HL-60 (cell line): ENCODE measurements around the gene SMIM5.

Experiments used
- DNase-seq, 2 experiments: peaks; one replicate each; pipeline ENCODE4 v3.0.0-alpha.2; 2010 to 2020; ENCODE audit warnings: low read depth in 1 of 2, low spot score in 1 of 2
- H3K27ac ChIP-seq: fragments of 250-450 bp; sonication (Bioruptor Pico); replicated peaks from 2 replicates; pipeline ENCODE4 v1.5.1; 2020; ENCODE audit warnings: mild to moderate bottlenecking, moderate library complexity
- H3K27me3 ChIP-seq: fragments of 250-450 bp; sonication (Bioruptor Pico); 2 replicates; pipeline ENCODE4 v1.5.1; 2021; ENCODE audit warnings: mild to moderate bottlenecking, moderate library complexity; ENCODE audit not compliant: insufficient read depth, poor library complexity, severe bottlenecking
- H3K4me3 ChIP-seq: replicated peaks from 2 replicates; pipeline ENCODE4 v1.5.1; 2011; ENCODE audit warnings: mild to moderate bottlenecking, control low read depth, low read length; ENCODE audit not compliant: insufficient read depth
- GABPA ChIP-seq: IDR thresholded peaks from 2 replicates; pipeline ENCODE4 v1.6.1; 2012; ENCODE audit warnings: low read depth
- POLR2AphosphoS5 ChIP-seq: IDR thresholded peaks from 2 replicates; pipeline ENCODE4 v1.6.1; 2012; ENCODE audit warnings: low read depth
- SPI1 ChIP-seq: IDR thresholded peaks from 2 replicates; pipeline ENCODE4 v1.6.1; 2012; ENCODE audit warnings: low read depth, mild to moderate bottlenecking, borderline replicate concordance
- TF ChIP-seq, protein P1 (sequence below): IDR thresholded peaks from 2 replicates; pipeline ENCODE4 v1.6.1; 2012; ENCODE audit warnings: low read depth; ENCODE audit not compliant: insufficient replicate concordance
- TF ChIP-seq, protein P2 (sequence below): IDR thresholded peaks from one replicate; pipeline ENCODE4 v1.5.1; 2011; ENCODE audit warnings: low read length, control low read depth, inconsistent platforms; ENCODE audit not compliant: insufficient read depth

The SMIM5 gene

DNA sequence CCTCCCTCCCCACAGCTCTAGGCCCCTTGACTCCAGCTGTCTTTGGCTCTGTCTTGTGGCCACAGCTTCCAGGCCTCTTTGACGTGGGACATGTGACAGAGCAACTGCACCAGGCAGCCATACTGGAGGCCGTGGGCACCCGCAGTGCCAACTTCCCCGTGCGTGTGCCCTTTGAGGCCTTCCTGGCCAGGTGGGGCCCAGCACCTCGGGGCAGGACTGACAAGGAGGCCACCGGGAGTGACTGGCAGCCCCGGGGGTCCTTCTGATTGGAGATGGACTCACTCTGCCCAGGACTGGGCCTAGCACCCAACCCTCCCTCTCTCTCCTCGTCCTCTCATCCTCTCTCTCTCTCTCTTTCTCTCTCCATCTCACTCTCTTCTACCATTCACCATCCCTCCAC, 30.1 kb upstream of the SMIM5 start:
- no peak for DNase-seq
- TF ChIP-seq POLR2AphosphoS5 (no peak), GABPA (no peak), SPI1 (no peak)
- TF ChIP-seq, protein P1, sequence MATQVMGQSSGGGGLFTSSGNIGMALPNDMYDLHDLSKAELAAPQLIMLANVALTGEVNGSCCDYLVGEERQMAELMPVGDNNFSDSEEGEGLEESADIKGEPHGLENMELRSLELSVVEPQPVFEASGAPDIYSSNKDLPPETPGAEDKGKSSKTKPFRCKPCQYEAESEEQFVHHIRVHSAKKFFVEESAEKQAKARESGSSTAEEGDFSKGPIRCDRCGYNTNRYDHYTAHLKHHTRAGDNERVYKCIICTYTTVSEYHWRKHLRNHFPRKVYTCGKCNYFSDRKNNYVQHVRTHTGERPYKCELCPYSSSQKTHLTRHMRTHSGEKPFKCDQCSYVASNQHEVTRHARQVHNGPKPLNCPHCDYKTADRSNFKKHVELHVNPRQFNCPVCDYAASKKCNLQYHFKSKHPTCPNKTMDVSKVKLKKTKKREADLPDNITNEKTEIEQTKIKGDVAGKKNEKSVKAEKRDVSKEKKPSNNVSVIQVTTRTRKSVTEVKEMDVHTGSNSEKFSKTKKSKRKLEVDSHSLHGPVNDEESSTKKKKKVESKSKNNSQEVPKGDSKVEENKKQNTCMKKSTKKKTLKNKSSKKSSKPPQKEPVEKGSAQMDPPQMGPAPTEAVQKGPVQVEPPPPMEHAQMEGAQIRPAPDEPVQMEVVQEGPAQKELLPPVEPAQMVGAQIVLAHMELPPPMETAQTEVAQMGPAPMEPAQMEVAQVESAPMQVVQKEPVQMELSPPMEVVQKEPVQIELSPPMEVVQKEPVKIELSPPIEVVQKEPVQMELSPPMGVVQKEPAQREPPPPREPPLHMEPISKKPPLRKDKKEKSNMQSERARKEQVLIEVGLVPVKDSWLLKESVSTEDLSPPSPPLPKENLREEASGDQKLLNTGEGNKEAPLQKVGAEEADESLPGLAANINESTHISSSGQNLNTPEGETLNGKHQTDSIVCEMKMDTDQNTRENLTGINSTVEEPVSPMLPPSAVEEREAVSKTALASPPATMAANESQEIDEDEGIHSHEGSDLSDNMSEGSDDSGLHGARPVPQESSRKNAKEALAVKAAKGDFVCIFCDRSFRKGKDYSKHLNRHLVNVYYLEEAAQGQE, result no peak
- TF ChIP-seq, protein P2, sequence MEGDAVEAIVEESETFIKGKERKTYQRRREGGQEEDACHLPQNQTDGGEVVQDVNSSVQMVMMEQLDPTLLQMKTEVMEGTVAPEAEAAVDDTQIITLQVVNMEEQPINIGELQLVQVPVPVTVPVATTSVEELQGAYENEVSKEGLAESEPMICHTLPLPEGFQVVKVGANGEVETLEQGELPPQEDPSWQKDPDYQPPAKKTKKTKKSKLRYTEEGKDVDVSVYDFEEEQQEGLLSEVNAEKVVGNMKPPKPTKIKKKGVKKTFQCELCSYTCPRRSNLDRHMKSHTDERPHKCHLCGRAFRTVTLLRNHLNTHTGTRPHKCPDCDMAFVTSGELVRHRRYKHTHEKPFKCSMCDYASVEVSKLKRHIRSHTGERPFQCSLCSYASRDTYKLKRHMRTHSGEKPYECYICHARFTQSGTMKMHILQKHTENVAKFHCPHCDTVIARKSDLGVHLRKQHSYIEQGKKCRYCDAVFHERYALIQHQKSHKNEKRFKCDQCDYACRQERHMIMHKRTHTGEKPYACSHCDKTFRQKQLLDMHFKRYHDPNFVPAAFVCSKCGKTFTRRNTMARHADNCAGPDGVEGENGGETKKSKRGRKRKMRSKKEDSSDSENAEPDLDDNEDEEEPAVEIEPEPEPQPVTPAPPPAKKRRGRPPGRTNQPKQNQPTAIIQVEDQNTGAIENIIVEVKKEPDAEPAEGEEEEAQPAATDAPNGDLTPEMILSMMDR, result no peak
- Histone ChIP-seq H3K4me3 (no peak overlapping the region), H3K27me3 (no peaks in the 10 kb centered on the region), H3K27ac (no peak overlapping the region)

DNA sequence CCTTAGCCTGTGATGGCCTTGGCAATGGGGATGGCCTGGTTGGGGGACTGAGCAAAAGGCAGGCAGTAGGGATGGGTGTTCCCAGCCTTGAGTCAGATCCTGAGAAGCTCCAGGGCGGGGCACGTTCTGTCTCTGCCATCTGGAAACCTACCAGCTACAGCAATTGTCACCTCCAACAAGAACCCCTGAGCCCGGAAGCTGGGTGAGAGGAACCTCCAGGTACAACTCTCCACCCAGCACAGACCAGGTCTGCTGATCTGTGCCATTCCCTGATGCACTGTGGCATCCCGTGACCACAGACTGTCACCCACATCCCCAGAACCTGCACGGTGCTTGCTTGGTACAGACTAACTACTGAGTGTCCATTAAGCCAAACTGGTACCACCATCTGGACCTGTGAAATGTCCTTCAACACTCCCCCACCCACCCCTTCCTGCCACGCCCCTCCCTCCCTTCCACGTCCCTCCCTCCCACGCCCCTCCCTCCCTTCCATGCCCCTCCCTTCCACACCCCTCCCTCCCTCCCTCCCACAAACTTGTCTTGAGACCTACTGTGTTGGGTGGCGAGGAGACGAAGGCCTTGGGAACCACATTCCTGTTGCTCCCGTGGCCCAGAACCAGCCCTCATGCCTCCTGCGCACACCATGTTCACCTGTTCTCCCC, 29.1 kb upstream of the SMIM5 start:
- DNase-seq, result no peak
- TF ChIP-seq POLR2AphosphoS5, result no peak
- TF ChIP-seq, protein P2, result no peak
- TF ChIP-seq, protein P1, result no peak
- TF ChIP-seq SPI1, result no peak
- no peak for TF ChIP-seq GABPA

DNA sequence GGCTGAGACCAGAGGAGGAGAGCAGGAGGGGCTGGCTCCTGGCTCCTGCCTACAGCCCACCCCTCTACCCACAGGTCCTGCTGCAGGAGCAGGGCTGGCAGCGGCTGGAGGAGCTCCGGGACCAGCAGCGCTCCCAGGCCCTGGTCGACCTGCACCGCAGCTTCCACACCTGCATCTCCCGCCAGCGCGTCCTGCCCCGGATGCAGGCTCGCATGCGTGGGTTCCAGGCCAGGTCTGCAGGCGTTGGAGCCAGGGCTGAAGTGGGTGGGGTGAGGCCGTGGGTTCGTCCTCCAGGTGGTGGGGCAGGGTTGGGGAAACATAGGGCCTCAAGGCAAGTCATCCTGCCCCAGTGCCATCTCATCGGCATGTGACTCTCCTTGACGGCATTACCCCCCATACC, 27.4 kb upstream of the SMIM5 start:
- no peak overlapping the region for H3K27ac ChIP-seq

More for the DNA sequence above, 29.1 kb upstream of the SMIM5 start:
- no peak overlapping the region for H3K4me3 ChIP-seq
- no peak overlapping the region for H3K27ac ChIP-seq
- no peaks in the 10 kb centered on the region for H3K27me3 ChIP-seq

More for the DNA sequence above, 27.4 kb upstream of the SMIM5 start:
- TF ChIP-seq, protein P1, result no peak
- no peak for TF ChIP-seq SPI1
- no peak for TF ChIP-seq GABPA
- TF ChIP-seq POLR2AphosphoS5, result no peak
- TF ChIP-seq, protein P2, result no peak
- H3K27me3 ChIP-seq, result no peaks in the 10 kb centered on the region
- H3K4me3 ChIP-seq, result no peak overlapping the region
- DNase-seq, result no peak
